Activated T-cell treated with anti-CD3 and anti-CD28 coated beads, Interleukin-2, amount 50 U/mL, for 48 hours (primary cell): ENCODE measurements around the gene EXOSC7.

ENCODE experiments used
- DNase-seq, 2 experiments: peaks; one replicate each; pipeline ENCODE4 v3.0.0-alpha.2; 2020

The EXOSC7 gene

DNA sequence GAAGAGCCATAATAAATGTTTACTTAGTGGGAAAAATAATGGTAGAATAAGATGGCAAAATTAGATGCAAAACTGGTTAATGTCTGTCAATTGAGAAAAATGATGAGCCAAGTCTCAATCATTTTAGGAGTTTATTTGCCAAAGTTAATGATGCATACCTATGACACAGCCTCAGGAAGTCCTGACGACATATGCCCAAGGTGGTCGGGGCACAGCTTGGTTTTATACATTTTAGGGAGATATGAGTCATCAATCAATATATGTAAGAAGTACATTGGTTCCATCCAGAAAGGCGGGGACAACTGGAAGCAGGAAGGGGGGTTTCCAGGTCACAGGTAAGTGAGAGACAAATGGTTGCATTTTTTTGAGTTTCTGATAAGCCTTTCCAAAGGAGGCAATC lies 81.5 kb downstream of the EXOSC7 start:
- DNase-seq: peak in 1 of 2 experiments; percentile 35

DNA sequence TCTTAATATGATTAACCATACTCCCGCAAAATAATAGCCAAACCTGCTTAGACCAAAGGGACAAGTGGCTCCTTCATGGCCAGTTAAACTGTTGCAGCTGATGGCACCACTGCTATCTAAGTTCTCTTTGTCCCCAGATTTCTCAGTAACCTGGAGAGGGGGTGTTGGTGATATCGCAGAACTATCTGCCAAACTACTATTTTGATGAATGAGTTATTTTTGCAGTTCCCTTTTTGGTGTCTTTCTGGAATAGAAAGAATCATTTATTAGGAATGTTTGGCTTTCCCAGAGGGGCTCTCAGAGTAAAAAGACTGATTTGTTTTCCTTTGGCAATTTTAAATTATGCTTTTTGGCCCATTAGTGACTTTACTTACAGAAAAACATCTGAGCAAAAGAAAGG lies 83.1 kb downstream of the EXOSC7 start:
- DNase-seq: no peak

DNA sequence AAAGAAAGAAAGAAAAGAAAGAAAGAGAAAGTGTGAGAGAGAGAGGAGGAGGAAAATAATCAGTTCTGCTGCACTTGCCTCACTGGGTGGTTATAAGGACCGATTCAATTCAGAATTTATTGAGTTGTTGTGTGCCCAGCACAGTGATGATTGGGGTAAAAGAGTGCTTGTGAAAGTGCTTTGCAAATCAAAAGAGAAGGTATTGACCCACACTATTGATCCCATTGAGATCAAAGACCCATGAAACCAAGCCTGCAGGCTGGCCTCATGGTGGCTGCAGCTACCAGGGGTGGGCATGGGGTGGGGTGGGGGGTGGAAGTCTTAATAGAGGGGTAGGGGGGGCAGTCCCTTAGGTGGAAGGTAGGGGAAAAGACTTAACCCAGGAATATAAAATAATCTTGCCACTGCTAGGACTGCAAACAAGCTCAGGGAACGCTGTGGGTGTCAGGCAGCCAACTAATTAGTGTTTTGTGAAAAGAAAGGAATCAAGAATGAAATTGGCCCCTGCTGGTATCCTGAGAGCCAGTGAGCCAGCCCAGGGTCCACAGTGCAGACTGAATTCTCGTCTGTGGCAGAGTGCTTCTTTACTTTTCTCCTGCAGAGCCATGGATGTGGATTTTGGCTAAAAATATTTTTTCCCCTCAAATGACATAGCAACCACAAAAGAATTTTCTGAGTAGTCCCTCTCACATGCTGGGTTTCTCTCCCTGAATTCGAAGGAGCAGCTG lies 84.3 kb downstream of the EXOSC7 start:
- no peak for DNase-seq
